SHP77 treated with DMSO at 0.1 percent for 48 hours (cell line): Measurements from ENCODE around the gene PRAMEF5.
"Not testable (repeated sequence)": the region's sequence is repeated elsewhere in the genome, so short reads cannot be mapped to it uniquely, and the experiment has no call there.

Experiments
- DNase-seq: peaks from one replicate; lab custom pipeline; 2025; lab: John Stamatoyannopoulos, UW

The PRAMEF5 gene

GRCh38 chr1:13277016-13277415 is 23.0 kb downstream of the PRAMEF5 start:
- DNase-seq, result not testable (repeated sequence)

DNA sequence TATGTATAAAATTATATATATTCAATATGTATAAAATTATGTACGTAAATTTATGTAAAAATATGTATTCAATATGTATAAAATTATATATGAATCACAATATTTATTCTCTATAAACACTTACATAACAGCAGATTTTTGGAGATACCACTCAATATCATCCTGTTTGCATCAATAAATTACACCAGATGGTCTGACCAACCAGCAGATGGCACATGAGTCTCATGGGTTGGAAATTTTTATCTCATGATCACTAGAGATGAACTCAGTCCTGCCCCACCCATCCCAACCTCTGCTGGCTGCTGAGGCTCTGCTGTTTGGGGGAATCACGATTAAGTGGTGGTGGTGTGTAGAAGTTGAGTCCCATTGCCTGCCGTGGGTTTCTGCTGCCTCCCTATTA is 25.6 kb downstream of the PRAMEF5 start:
- DNase-seq, result not testable (repeated sequence)

DNA sequence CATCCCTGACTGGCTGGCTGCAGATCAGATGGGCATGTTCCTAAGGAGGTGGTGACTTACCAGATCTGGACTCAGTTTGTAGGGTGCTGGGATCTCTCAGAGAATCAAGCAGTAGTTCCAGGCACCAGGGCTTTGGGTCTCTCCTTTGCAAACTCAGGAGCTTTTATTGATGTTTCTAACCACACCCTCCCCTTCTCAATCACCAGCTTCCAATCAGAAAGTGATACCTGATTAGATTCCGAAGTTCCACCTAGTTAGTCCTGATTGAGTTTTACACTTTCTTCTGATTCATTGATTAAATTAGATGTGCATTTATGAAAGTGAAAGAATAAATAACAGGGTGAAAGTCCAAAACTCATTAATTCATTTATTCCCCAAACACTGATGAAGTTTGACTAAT is 31.0 kb downstream of the PRAMEF5 start, which contains the start of gene PRAMEF8:
Gene PRAMEF8 (minus strand): TSS at position 101 of the 400 bp plus-strand sequence. CDS start 1,046 bp downstream, outside the sequence.
- DNase-seq, result not testable (repeated sequence)

- not testable (repeated sequence) for DNase-seq
These were observed 35.0 kb downstream of the PRAMEF5 start for GRCh38 chr1:13289030-13289429.

GRCh38 chr1:13297216-13297931 is 43.4 kb downstream of the PRAMEF5 start:
- DNase-seq, result not testable (repeated sequence)

DNA sequence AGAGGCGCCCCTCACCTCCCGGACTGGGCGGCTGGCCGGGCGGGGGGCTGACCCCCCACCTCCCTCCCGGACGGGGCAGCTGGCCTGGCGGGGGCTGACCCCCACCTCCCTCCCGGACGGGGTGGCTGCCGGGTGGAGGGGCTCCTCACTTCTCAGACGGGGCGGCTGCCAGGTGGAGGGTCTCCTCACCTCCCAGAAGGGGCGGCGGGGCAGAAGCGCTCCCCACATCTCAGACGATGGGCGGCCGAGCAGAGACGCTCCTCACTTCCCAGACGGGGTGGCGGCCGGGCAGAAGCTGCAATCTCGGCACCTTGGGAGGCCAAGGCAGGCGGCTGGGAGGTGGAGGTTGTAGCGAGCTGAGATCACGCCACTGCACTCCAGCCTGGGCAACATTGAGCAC is 44.7 kb downstream of the PRAMEF5 start:
- DNase-seq, result not testable (repeated sequence)

DNA sequence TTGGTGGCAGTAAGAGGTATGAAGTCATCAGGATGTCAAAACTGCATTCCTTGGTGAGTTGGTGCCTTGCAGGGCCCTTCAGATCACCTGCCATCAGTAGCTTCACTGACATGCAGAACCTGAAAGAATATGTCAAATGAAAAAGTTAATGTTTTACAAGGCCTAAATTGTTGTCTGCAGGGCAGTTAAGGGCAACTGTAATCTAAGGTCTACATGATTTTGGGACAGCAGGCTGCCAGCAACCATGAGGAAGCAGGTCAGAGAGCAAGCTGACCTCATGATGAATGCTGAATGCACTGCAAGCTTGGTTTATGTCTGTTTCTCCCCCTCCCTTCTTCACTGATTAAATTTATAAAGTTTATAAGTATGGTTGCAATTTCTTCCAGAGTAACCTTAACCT is 48.2 kb downstream of the PRAMEF5 start:
- not testable (repeated sequence) for DNase-seq

DNA sequence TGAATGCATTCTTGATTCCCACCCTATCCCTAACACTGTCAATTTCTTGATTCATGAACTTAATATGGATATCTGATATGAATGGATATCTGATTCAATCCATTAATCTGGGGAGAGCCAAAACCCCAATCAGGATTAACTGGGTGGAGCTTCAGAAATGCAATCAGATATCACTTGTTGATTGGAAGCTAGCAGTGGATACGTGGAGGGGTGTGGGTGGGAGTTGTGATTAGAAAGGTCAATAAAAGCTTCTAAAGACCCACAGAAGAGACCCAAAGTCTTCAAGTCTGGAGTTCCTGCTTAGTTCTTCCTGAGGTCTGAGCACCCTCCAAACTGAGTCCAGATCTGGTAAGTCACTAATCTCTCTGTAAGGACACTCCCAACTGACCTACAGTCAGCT is 49.2 kb downstream of the PRAMEF5 start, which contains the start of gene PRAMEF33:
Gene PRAMEF33 (plus strand): TSS at position 301 of the 400 bp plus-strand sequence. CDS start 2,416 bp downstream, outside the sequence.
- DNase-seq, result not testable (repeated sequence)
